Measurements from ENCODE around the gene JMJD8. TPM values are rescaled to one million over a fixed set of nuclear protein-coding genes. Genes with fewer than 3 reads are reported as not detected.

Gene JMJD8
- total RNA-seq, 1 experiment from 2014 or later: 73.9 TPM

DNA sequence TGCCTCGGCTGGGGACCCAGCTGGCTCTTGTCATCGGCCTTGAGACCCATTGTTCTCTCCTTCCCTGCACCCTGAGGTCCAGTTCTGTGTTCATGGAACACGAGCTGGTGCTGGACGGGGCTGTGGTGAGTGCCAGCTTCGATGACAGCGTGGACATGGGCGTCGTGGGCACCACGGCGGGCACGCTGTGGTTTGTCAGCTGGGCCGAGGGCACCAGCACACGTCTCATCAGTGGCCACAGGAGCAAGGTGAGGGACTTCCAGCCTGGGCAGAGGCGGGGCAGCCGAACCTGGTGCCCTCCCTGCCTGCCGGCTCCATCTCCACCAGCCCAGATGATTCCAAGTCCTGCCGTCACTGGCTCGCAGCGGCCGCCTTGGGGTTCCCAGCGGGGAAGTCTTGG lies 21.5 kb downstream of the JMJD8 start:
- no peaks in the 10 kb centered on the region for H3K9me3 ChIP-seq (ENCODE audit: control insufficient read depth, insufficient read depth, low read depth, low read length)
- intact Hi-C loops (cut with micrococcal nuclease; ENCODE audit: unreplicated experiment) (no loop called here), in situ Hi-C loops (cut with HindIII; ENCODE audit: low pct_unique_long_range_greater_than_20kb, low sequenced_read_pairs) (no loop called here)
- CTCF ChIA-PET: no interaction called here
- POLR2A ChIA-PET: no interaction called here
- no peaks in the 10 kb centered on the region for H3K36me3 ChIP-seq (ENCODE audit: control insufficient read depth, insufficient read depth, low read length)
- H3K27me3 ChIP-seq (ENCODE audit: control insufficient read depth, insufficient read depth, low read length): no peaks in the 10 kb centered on the region
- DNase-seq (ENCODE audit: low read depth, low spot score): no peak
- peaks cover 15% of the 10 kb centered on the region for H3K4me1 ChIP-seq (ENCODE audit: control insufficient read depth, insufficient read depth, low read length)
- H3K4me3 ChIP-seq (ENCODE audit: low read depth in 2 of 2, low read length in 2 of 2): no peak overlapping the region
- no TSS peak for BruUV-seq (replicated peaks)
- no peak for TF ChIP-seq POLR2AphosphoS5 (IDR thresholded peaks at IDR 0.05; ENCODE audit: low read depth, low read length)
- TF ChIP-seq, protein P1, sequence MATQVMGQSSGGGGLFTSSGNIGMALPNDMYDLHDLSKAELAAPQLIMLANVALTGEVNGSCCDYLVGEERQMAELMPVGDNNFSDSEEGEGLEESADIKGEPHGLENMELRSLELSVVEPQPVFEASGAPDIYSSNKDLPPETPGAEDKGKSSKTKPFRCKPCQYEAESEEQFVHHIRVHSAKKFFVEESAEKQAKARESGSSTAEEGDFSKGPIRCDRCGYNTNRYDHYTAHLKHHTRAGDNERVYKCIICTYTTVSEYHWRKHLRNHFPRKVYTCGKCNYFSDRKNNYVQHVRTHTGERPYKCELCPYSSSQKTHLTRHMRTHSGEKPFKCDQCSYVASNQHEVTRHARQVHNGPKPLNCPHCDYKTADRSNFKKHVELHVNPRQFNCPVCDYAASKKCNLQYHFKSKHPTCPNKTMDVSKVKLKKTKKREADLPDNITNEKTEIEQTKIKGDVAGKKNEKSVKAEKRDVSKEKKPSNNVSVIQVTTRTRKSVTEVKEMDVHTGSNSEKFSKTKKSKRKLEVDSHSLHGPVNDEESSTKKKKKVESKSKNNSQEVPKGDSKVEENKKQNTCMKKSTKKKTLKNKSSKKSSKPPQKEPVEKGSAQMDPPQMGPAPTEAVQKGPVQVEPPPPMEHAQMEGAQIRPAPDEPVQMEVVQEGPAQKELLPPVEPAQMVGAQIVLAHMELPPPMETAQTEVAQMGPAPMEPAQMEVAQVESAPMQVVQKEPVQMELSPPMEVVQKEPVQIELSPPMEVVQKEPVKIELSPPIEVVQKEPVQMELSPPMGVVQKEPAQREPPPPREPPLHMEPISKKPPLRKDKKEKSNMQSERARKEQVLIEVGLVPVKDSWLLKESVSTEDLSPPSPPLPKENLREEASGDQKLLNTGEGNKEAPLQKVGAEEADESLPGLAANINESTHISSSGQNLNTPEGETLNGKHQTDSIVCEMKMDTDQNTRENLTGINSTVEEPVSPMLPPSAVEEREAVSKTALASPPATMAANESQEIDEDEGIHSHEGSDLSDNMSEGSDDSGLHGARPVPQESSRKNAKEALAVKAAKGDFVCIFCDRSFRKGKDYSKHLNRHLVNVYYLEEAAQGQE (IDR thresholded peaks at IDR 0.05; ENCODE audit: insufficient read depth in 1 of 2, low read depth in 2 of 2, low read length in 1 of 2): no peak
- no peak for TF ChIP-seq TCF7L2 (IDR thresholded peaks at IDR 0.05; ENCODE audit: low read depth, low read length)
- TF ChIP-seq, protein P2, sequence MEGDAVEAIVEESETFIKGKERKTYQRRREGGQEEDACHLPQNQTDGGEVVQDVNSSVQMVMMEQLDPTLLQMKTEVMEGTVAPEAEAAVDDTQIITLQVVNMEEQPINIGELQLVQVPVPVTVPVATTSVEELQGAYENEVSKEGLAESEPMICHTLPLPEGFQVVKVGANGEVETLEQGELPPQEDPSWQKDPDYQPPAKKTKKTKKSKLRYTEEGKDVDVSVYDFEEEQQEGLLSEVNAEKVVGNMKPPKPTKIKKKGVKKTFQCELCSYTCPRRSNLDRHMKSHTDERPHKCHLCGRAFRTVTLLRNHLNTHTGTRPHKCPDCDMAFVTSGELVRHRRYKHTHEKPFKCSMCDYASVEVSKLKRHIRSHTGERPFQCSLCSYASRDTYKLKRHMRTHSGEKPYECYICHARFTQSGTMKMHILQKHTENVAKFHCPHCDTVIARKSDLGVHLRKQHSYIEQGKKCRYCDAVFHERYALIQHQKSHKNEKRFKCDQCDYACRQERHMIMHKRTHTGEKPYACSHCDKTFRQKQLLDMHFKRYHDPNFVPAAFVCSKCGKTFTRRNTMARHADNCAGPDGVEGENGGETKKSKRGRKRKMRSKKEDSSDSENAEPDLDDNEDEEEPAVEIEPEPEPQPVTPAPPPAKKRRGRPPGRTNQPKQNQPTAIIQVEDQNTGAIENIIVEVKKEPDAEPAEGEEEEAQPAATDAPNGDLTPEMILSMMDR (IDR thresholded peaks at IDR 0.05): no peak
- no peak for TF ChIP-seq SIN3A (IDR thresholded peaks at IDR 0.05; ENCODE audit: borderline replicate concordance, insufficient read depth, low read depth, low read length)
- no peak overlapping the region for H3K27ac ChIP-seq (ENCODE audit: low read length)
- ATAC-seq: no peak

DNA sequence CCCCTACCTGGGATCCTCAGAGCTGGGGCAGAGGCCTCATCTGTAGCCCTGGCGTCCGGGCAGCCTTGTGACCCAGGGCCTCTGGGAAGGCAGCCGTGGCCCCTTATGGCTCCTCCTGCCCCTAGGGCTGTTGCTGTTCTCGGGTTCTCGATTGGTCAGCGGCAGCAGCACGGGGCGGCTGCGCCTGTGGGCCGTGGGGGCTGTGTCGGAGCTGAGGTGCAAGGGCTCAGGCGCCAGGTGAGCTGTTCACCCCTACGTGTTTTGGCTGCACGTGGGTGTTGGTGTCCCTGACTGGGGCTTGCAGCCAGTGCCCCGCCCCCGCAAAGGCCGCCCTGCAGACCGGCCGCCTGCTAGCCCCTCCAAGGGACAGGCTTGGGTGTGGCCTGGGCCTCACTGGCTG lies 22.0 kb downstream of the JMJD8 start:
- in situ Hi-C loops (cut with HindIII; ENCODE audit: low pct_unique_long_range_greater_than_20kb, low sequenced_read_pairs) (no loop called here), intact Hi-C loops (cut with micrococcal nuclease; ENCODE audit: unreplicated experiment) (no loop called here)
- H3K9me3 ChIP-seq (ENCODE audit: control insufficient read depth, insufficient read depth, low read depth, low read length): no peaks in the 10 kb centered on the region
- H3K36me3 ChIP-seq (ENCODE audit: control insufficient read depth, insufficient read depth, low read length): no peaks in the 10 kb centered on the region
- ChIA-PET POLR2A (interaction anchor here (0.6 kb wide), 1 partner anchor 487 kb away, joined by 3 read pairs; no protein-coding TSS in a partner anchor), CTCF (no interaction called here)
- TF ChIP-seq, protein P1 (IDR thresholded peaks at IDR 0.05; ENCODE audit: insufficient read depth in 1 of 2, low read depth in 2 of 2, low read length in 1 of 2): no peak
- TF ChIP-seq SIN3A (IDR thresholded peaks at IDR 0.05; ENCODE audit: borderline replicate concordance, insufficient read depth, low read depth, low read length): no peak
- H3K4me3 ChIP-seq (ENCODE audit: low read depth in 2 of 2, low read length in 2 of 2): no peak overlapping the region
- ATAC-seq (no peak), DNase-seq (ENCODE audit: low read depth, low spot score) (no peak)
- no peak overlapping the region for H3K27ac ChIP-seq (ENCODE audit: low read length)
- H3K27me3 ChIP-seq (ENCODE audit: control insufficient read depth, insufficient read depth, low read length): no peaks in the 10 kb centered on the region
- H3K4me1 ChIP-seq (ENCODE audit: control insufficient read depth, insufficient read depth, low read length): peaks cover 15% of the 10 kb centered on the region
- no TSS peak for BruUV-seq (replicated peaks)
